MG63 (cell line): Measurements from ENCODE around the gene HAPLN3. TPM values are rescaled to one million over a fixed set of nuclear protein-coding genes. Genes with fewer than 3 reads are reported as not detected.

ENCODE experiments used
- DNase-seq: peaks from one replicate; pipeline ENCODE4 v3.0.0-alpha.2; 2020
- H3K27me3 ChIP-seq: fragments of 250-450 bp; sonication (Bioruptor Pico); 2 replicates; pipeline ENCODE4 v1.5.1; 2020; ENCODE audit warnings: mild to moderate bottlenecking, moderate library complexity
- H3K36me3 ChIP-seq: fragments of 250-450 bp; sonication (Bioruptor Pico); 2 replicates; pipeline ENCODE4 v1.5.1; 2020; ENCODE audit warnings: mild to moderate bottlenecking, moderate library complexity
- H3K4me3 ChIP-seq: fragments of 250-450 bp; sonication (Bioruptor Pico); 2 replicates; pipeline ENCODE4 v1.5.1; 2020; ENCODE audit warnings: mild to moderate bottlenecking, moderate library complexity
- H3K9me3 ChIP-seq: fragments of 250-450 bp; sonication (Bioruptor Pico); 2 replicates; pipeline ENCODE4 v1.5.1; 2020; ENCODE audit warnings: mild to moderate bottlenecking, moderate library complexity
- total RNA-seq: library from RNA; depleted of rRNA; stranded (reverse); fragments of >200 nt; shearing (Covaris generic); gene quantifications from 2 replicates; pipeline ENCODE4 v1.2.3, GENCODE V29; 2014; ENCODE audit warnings: low replicate concordance

The HAPLN3 gene
- total RNA-seq, 1 experiment from 2014 or later, result 1.7 TPM

GRCh38 chr15:88901508-88902220 lies 6.3 kb upstream of the HAPLN3 start:
- H3K4me3 ChIP-seq, result no peak overlapping the region
- no peak for DNase-seq
- H3K9me3 ChIP-seq, result no peaks in the 10 kb centered on the region
- H3K27me3 ChIP-seq, result no peaks in the 10 kb centered on the region
- H3K36me3 ChIP-seq, result no peaks in the 10 kb centered on the region; the same call in 1 of the 2 replicates

GRCh38 chr15:88900982-88901418 lies 5.7 kb upstream of the HAPLN3 start:
- no peaks in the 10 kb centered on the region for H3K27me3 ChIP-seq
- H3K36me3 ChIP-seq, result no peaks in the 10 kb centered on the region; the same call in 1 of the 2 replicates
- DNase-seq, result no peak
- no peaks in the 10 kb centered on the region for H3K9me3 ChIP-seq
- no peak overlapping the region for H3K4me3 ChIP-seq

GRCh38 chr15:88900309-88900981 lies 5.1 kb upstream of the HAPLN3 start:
- no peaks in the 10 kb centered on the region for H3K27me3 ChIP-seq
- H3K4me3 ChIP-seq, result no peak overlapping the region
- H3K36me3 ChIP-seq, result no peaks in the 10 kb centered on the region; the same call in 1 of the 2 replicates
- no peak for DNase-seq
- H3K9me3 ChIP-seq, result no peaks in the 10 kb centered on the region

DNA sequence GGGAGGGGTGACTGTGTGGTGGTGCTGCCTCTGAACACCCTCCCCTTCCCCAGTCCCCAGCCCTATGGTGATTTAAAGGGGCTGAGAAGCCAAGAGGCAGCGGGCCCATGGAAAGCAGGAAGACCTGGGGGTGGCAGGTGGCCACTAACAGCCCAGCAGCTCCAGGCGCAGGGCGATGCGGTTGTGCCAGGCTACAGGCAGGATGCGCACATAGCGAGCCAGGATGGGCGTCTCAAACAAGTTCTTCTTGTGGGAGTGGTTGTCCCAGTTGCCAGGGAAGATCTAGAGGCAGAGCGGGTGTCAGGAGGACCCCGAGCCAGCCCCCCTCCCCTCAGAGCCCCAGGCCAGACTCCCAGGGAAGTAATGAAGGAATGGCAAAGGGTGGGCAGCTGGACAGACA lies 3.9 kb upstream of the HAPLN3 start:
- 0 out of 2 replicates have a peak, but pooled peaks cover 4% of the 10 kb centered on the region for H3K27me3 ChIP-seq
- no peaks in the 10 kb centered on the region; the same call in 1 of the 2 replicates for H3K36me3 ChIP-seq
- DNase-seq, result no peak
- H3K9me3 ChIP-seq, result no peaks in the 10 kb centered on the region
- no peak overlapping the region for H3K4me3 ChIP-seq

GRCh38 chr15:88898736-88899135 lies 3.4 kb upstream of the HAPLN3 start:
- H3K9me3 ChIP-seq, result no peaks in the 10 kb centered on the region
- no peak for DNase-seq
- H3K4me3 ChIP-seq, result no peak overlapping the region
- H3K36me3 ChIP-seq, result no peaks in the 10 kb centered on the region; the same call in 1 of the 2 replicates
- H3K27me3 ChIP-seq, result 0 out of 2 replicates have a peak, but pooled peaks cover 4% of the 10 kb centered on the region

DNA sequence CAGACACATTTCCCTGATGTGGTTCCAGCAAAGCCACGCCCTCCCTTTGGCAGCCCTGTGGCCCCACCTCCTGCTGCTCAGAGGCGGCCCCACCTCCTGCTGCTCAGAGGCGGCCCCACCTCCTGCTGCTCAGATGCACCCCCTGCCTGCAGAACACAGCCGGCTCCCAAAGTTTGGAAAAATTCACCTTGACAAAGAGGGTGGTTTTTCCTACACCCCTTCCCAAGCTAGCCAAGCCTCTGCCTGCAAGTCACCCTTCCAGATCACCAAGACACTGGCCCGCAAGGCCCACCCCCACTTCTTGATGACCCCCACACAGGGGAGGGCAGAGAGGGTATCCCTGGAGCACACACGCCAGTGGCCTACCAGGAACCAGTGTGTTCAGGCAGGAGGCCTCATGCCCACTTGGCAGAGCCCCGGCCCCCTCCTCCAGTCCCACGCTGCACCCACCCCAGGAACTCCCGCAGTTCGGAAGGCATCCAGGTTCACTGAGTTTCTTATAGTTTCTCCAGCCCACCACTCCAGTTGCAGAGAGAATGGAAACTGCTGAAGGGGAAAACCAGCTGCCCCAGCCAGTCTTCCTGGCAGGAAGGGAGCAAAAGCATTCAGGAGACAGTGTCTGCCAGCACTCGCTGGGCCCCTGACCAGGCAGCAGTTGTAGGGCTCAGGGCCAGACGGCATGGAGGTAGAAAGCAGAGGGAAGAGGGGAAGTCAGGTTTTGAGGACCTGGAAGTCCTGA lies 2.3 kb upstream of the HAPLN3 start:
- Histone ChIP-seq H3K36me3 (no peaks in the 10 kb centered on the region; the same call in 1 of the 2 replicates), H3K9me3 (no peaks in the 10 kb centered on the region), H3K27me3 (0 out of 2 replicates have a peak, but pooled peaks cover 4% of the 10 kb centered on the region), H3K4me3 (no peak overlapping the region)
- DNase-seq, result peak; percentile 89

- Histone ChIP-seq H3K27me3 (0 out of 2 replicates have a peak, but pooled peaks cover 4% of the 10 kb centered on the region), H3K4me3 (no peak overlapping the region), H3K9me3 (no peaks in the 10 kb centered on the region), H3K36me3 (no peaks in the 10 kb centered on the region; the same call in 1 of the 2 replicates)
- no peak for DNase-seq
Measured at GRCh38 chr15:88897142-88897455, 1.8 kb upstream of the HAPLN3 start.

- DNase-seq, result no peak
- H3K27me3 ChIP-seq, result 0 out of 2 replicates have a peak, but pooled peaks cover 4% of the 10 kb centered on the region
- no peaks in the 10 kb centered on the region for H3K9me3 ChIP-seq
- H3K36me3 ChIP-seq, result no peaks in the 10 kb centered on the region; the same call in 1 of the 2 replicates
- no peak overlapping the region for H3K4me3 ChIP-seq
Measured at GRCh38 chr15:88896333-88897033, 1.1 kb upstream of the HAPLN3 start.

DNA sequence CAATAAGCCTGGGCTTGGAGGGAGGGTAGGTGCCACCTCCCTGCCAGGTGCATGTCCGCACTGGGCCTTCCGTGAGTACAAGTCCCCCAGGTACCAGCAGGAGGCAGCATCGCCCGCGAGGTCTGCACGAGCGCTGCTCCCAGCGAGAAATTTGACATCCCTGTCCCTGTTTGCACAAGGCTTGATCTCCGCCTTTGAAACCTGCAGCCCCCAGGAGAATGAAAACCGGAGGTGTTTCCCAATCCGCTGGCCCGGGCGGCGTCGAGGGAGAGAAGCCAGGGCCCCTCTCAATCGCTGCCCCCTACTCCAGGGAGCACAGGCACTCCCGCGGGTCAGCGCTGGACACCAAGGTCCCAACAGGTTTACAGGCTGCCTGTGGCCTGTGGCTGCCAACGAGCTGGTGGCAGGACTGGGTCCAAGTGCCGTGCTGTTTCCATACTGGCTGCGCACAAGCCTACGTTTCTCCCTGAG lies 961 bp downstream of the HAPLN3 start:
- Histone ChIP-seq H3K36me3 (no peaks in the 10 kb centered on the region; the same call in 1 of the 2 replicates), H3K9me3 (no peaks in the 10 kb centered on the region), H3K27me3 (0 out of 2 replicates have a peak, but pooled peaks cover 4% of the 10 kb centered on the region), H3K4me3 (no peak overlapping the region)
- no peak for DNase-seq

DNA sequence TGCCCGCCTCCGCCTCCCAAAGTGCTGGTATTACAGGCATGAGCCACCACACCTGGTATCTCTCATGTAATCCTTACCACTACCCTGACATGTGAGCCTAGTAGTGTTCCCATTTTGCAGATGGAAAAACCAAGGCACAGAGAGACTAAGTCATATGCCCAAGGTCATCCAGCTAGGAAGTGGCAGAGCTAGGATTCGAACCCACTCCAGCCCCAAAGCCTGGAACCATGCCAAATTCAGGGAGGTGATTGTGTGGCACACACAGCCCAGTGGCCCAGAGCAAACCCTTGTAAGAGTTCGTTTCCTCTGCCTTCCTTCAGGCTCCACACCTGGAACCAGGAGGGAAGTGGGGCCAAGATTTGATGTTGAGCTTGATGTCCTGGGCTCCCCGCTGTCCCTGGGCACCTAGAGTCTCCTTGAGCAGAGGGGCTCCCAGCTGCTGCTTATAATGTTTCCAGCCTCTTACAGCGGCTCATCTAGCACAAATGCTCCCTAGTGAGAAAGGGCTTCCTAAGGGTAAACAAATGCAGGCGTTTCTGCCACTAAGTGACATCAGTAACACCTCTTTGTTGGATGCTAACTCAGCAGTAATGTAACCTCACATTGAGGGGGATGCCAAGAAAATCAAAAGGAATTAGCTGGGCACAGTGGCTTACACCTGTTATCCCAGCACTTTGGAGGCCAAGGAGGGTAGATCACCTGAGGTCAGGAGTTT lies 3.6 kb downstream of the HAPLN3 start:
- no peak for DNase-seq
- no peaks in the 10 kb centered on the region for H3K9me3 ChIP-seq
- H3K27me3 ChIP-seq, result 0 out of 2 replicates have a peak, but pooled peaks cover 4% of the 10 kb centered on the region
- H3K4me3 ChIP-seq, result no peak overlapping the region
- H3K36me3 ChIP-seq, result no peaks in the 10 kb centered on the region

GRCh38 chr15:88890495-88890894 lies 4.8 kb downstream of the HAPLN3 start:
- Histone ChIP-seq H3K27me3 (0 out of 2 replicates have a peak, but pooled peaks cover 4% of the 10 kb centered on the region), H3K4me3 (no peak overlapping the region), H3K9me3 (no peaks in the 10 kb centered on the region), H3K36me3 (no peaks in the 10 kb centered on the region)
- DNase-seq, result no peak

DNA sequence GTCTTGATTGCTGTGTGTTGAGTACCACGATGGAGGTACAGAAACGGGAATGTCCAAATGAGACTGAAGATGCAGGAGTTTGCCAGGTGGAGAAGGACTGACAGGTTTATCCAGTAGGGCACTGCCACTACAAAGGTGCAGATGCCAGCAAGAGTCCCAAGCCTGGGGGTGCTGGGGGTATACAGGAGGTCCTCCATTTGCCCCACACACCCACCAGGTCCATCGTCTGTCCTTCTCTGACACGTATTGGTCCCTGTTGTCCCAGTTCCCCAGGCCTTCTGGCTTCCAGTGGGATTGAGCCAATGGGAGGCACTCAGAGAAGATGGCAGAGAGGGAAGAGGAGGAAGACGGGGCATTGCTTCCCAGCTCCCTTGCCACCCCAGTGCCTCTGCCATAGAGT lies 6.6 kb downstream of the HAPLN3 start:
- H3K27me3 ChIP-seq, result no peaks in the 10 kb centered on the region
- no peak overlapping the region for H3K4me3 ChIP-seq
- no peaks in the 10 kb centered on the region for H3K9me3 ChIP-seq
- H3K36me3 ChIP-seq, result no peaks in the 10 kb centered on the region
- DNase-seq, result no peak

DNA sequence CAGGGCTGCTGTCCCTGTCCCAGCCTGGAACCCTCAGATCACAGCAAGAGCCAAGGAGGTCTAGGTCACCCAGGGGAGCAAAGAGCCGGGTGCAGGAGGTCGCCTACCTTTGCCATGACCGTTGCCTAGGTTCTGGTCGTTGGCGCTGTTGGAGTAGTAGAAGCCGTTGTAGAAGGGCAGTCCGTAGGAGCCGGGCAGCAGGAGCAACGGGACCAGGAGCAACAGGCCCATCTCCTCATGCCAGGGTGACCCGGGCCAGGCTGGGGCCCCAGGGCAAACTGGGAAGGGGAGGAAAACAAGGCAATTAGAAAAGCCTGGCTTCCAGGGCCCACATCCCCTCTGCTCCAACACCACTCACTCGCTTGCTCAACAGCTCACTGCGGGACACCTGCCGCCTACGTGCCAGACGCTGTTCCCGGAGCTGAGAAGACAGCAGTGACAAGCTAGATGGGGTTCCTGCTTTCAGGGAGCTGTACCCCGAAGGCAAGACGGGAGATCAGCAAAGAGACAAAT lies 8.2 kb downstream of the HAPLN3 start:
- Histone ChIP-seq H3K36me3 (no peaks in the 10 kb centered on the region), H3K4me3 (no peak overlapping the region), H3K27me3 (no peaks in the 10 kb centered on the region), H3K9me3 (no peaks in the 10 kb centered on the region)
- no peak for DNase-seq

DNA sequence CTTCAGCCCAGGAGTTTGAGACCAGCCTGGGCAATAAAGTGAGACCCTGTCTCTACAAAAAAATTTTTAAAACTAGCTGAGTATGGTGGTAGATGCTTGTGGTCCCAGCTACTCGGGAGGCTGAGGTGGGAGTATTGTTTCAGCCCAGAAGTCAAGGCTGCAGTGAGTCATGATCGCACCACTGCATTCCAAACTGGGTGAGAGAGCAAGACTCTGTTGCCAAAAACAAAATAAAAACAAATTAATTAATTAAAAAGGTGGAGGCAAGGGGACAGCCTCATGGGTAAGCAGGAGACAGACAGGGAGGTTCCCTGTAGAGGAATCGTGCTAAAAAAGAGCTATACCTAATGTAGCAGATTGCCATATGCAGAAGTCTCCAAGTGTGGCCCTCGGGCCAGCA lies 12.6 kb downstream of the HAPLN3 start:
- DNase-seq, result peak; percentile 36
- H3K27me3 ChIP-seq, result no peaks in the 10 kb centered on the region
- no peaks in the 10 kb centered on the region for H3K36me3 ChIP-seq
- no peaks in the 10 kb centered on the region for H3K9me3 ChIP-seq
- H3K4me3 ChIP-seq, result no peak overlapping the region

- Histone ChIP-seq H3K27me3 (no peaks in the 10 kb centered on the region), H3K36me3 (no peaks in the 10 kb centered on the region), H3K9me3 (no peaks in the 10 kb centered on the region), H3K4me3 (no peak overlapping the region)
- DNase-seq, result no peak
Measured at GRCh38 chr15:88881775-88882174, 13.6 kb downstream of the HAPLN3 start.
